A673 (cell line): ENCODE results near the gene PRKCB.

Experiments used
- EZH2 ChIP-seq: fragments of 200-600 bp; sonication (generic); IDR thresholded peaks from 2 replicates; pipeline ENCODE4 v1.6.1; 2017; ENCODE audit warnings: borderline replicate concordance, low read depth, mild to moderate bottlenecking, mixed read lengths, antibody characterized with exemption, low read length; ENCODE audit not compliant: poor library complexity, severe bottlenecking
- TF ChIP-seq, protein P1 (sequence below): fragments of 300-800, 200-600 bp; sonication (generic); conservative IDR thresholded peaks from 2 replicates; pipeline ENCODE4 v1.5.1; 2017; ENCODE audit warnings: low read depth, mild to moderate bottlenecking, antibody characterized with exemption, low read length, moderate library complexity, mixed read lengths

DNA sequence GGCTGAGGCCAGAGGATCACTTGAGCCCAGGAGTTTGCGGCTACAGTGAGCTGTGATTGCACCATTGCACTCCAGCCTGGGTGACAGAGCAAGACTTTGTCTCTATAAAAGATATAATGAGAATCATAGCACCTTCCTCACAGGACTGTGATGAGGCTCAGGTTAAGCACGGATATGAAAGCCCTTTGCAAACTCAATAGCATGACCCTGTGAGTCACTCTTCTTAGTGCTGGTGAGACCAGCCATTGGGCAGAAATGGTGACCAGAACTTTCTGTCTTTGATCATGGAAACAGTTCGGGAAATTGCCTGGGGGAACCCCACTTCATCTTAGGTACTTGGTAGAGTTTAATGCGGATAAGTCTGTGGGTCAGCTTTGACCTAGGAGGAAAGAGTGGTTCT lies 144.2 kb downstream of the PRKCB start:
- TF ChIP-seq, protein P1, sequence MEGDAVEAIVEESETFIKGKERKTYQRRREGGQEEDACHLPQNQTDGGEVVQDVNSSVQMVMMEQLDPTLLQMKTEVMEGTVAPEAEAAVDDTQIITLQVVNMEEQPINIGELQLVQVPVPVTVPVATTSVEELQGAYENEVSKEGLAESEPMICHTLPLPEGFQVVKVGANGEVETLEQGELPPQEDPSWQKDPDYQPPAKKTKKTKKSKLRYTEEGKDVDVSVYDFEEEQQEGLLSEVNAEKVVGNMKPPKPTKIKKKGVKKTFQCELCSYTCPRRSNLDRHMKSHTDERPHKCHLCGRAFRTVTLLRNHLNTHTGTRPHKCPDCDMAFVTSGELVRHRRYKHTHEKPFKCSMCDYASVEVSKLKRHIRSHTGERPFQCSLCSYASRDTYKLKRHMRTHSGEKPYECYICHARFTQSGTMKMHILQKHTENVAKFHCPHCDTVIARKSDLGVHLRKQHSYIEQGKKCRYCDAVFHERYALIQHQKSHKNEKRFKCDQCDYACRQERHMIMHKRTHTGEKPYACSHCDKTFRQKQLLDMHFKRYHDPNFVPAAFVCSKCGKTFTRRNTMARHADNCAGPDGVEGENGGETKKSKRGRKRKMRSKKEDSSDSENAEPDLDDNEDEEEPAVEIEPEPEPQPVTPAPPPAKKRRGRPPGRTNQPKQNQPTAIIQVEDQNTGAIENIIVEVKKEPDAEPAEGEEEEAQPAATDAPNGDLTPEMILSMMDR, result no peak
- TF ChIP-seq EZH2, result no peak
